HCT116 (cell line): Measurements from ENCODE around the gene KCNK16. TPM values are rescaled to one million over a fixed set of nuclear protein-coding genes. Genes with fewer than 3 reads are reported as not detected.

Source experiments
- ATAC-seq: fragments of 200-7000 bp; cut with Tn5 transposase; 2 replicates; pipeline ENCODE4 v1.9.1; 2020; ENCODE audit warnings: mild to moderate bottlenecking, moderate library complexity
- BruUV-seq: library from RNA; stranded (reverse); fragments of 400-500 nt; replicated peaks from 2 replicates; lab custom pipeline; 2021; lab: Mats Ljungman, UMichigan
- CTCF ChIA-PET: fragments of 300-600 bp; sonication (Branson Sonifier 250); formaldehyde crosslinking; loops from one replicate; lab custom pipeline; 2021; ENCODE audit warnings: antibody characterized with exemption; lab: Charles Lee
- POLR2A ChIA-PET: fragments of 300-600, 350-600 bp; sonication (Branson Sonifier 250); formaldehyde crosslinking; loops from one replicate; lab custom pipeline; 2021; ENCODE audit warnings: antibody characterized with exemption; lab: Charles Lee
- RAD21 ChIA-PET, 2 experiments: fragments of 300-600 bp; sonication (Branson Sonifier 250); formaldehyde crosslinking; loops; one replicate each; lab custom pipeline; 2023; ENCODE audit warnings: low total read pairs in 2 of 2; ENCODE audit not compliant: uncharacterized antibody in 2 of 2, unreplicated experiment in 2 of 2, low non-redundant PET in 1 of 2; lab: Charles Lee
- DNase-seq: peaks from one replicate; pipeline ENCODE4 v3.0.0-alpha.2; 2010; ENCODE audit warnings: low read depth, low spot score
- H2AFZ ChIP-seq: fragments of 200-600 bp; shearing (Covaris generic), sonication (generic); 2 replicates; pipeline ENCODE4 v1.6.1; 2017; ENCODE audit warnings: low read depth, mixed run types, mixed read lengths, antibody characterized with exemption, low read length; ENCODE audit not compliant: poor library complexity, severe bottlenecking
- H3K27ac ChIP-seq: 2 replicates; pipeline ENCODE4 v1.5.1; 2012; ENCODE audit warnings: low read depth, low read length
- H3K27me3 ChIP-seq: fragments of 200-600 bp; sonication (generic); 2 replicates; pipeline ENCODE4 v1.6.1; 2016; ENCODE audit warnings: mixed run types, low read length, mixed read lengths; ENCODE audit not compliant: insufficient read depth
- H3K36me3 ChIP-seq, 2 experiments: fragments of 200-500 bp in 1 of 2; fragments of 200-600 bp in 1 of 2; sonication (Bioruptor generic) in 1 of 2; sonication (generic) in 1 of 2; 2 replicates each; pipeline versions ENCODE4 v1.5.1 to v1.6.1; 2014 to 2016; ENCODE audit warnings: low read length in 2 of 2, inconsistent platforms in 1 of 2, mixed read lengths in 1 of 2, mixed run types in 1 of 2; ENCODE audit not compliant: insufficient read depth in 2 of 2, control insufficient read depth in 1 of 2
- H3K4me1 ChIP-seq, 2 experiments: fragments of 200-600 bp in 1 of 2; sonication (generic) in 1 of 2; 2 replicates each; pipeline versions ENCODE4 v1.5.1 to v1.6.1; 2012 to 2017; ENCODE audit warnings: low read length in 2 of 2, inconsistent platforms in 1 of 2, mild to moderate bottlenecking in 1 of 2, mixed read lengths in 1 of 2, mixed run types in 1 of 2, moderate library complexity in 1 of 2; ENCODE audit not compliant: insufficient read depth in 2 of 2, control insufficient read depth in 1 of 2
- H3K4me2 ChIP-seq: fragments of 200-600 bp; sonication (generic); 2 replicates; pipeline ENCODE4 v1.6.1; 2017; ENCODE audit warnings: mixed run types, low read length, mixed read lengths
- H3K4me3 ChIP-seq, 2 experiments: fragments of 200-600 bp in 1 of 2; sonication (generic) in 1 of 2; replicated peaks in 1 of 2; 2 replicates each; pipeline ENCODE4 v1.5.1; 2011 to 2016; ENCODE audit warnings: low read length in 2 of 2, control low read depth in 1 of 2, low read depth in 1 of 2, mild to moderate bottlenecking in 1 of 2, mixed read lengths in 1 of 2, mixed run types in 1 of 2
- H3K79me2 ChIP-seq: fragments of 200-600 bp; sonication (generic); 2 replicates; pipeline ENCODE4 v1.6.1; 2017; ENCODE audit warnings: mild to moderate bottlenecking, mixed run types, low read length, moderate library complexity, mixed read lengths; ENCODE audit not compliant: insufficient read depth
- H3K9ac ChIP-seq: fragments of 200-600 bp; sonication (generic); 2 replicates; pipeline ENCODE4 v1.6.1; 2016; ENCODE audit warnings: low read length, mixed read lengths
- H3K9me2 ChIP-seq: fragments of 200-600 bp; sonication (generic), shearing (Covaris generic); 2 replicates; pipeline ENCODE4 v1.6.1; 2017; ENCODE audit warnings: mixed run types, mild to moderate bottlenecking, moderate library complexity; ENCODE audit not compliant: insufficient read depth
- H3K9me3 ChIP-seq, 2 experiments: fragments of 200-500 bp in 1 of 2; fragments of 200-600 bp in 1 of 2; sonication (Bioruptor generic) in 1 of 2; sonication (generic) in 1 of 2; 2 replicates each; pipeline ENCODE4 v1.6.1; 2014 to 2017; ENCODE audit warnings: low read length in 2 of 2, mixed read lengths in 2 of 2, inconsistent platforms in 1 of 2, low read depth in 1 of 2, mild to moderate bottlenecking in 1 of 2, mixed run types in 1 of 2, moderate library complexity in 1 of 2; ENCODE audit not compliant: control insufficient read depth in 1 of 2, insufficient read depth in 1 of 2
- H4K20me1 ChIP-seq: fragments of 200-600 bp; sonication (generic), shearing (Covaris generic); 2 replicates; pipeline ENCODE4 v1.6.1; 2017; ENCODE audit warnings: mixed run types, mild to moderate bottlenecking, moderate library complexity; ENCODE audit not compliant: insufficient read depth
- EZH2 ChIP-seq: fragments of 200-600 bp; sonication (generic); IDR thresholded peaks from 2 replicates; pipeline ENCODE4 v1.6.1; 2017; ENCODE audit warnings: antibody characterized with exemption, mixed run types
- RAD21 ChIP-seq: IDR thresholded peaks from 2 replicates; pipeline ENCODE4 v1.6.1; 2012; ENCODE audit warnings: low read depth, mild to moderate bottlenecking
- intact Hi-C: fragments of 100-400 bp; cut with micrococcal nuclease; formaldehyde crosslinking; loops from 2 replicates; pipeline ENCODE4 v1.10.0; 2022
- total RNA-seq: library from RNA; stranded (reverse); gene quantifications from one replicate; pipeline ENCODE4 v1.2.1, GENCODE V29; 2021; ENCODE audit not compliant: unreplicated experiment
- TF ChIP-seq, protein P1 (sequence below): IDR thresholded peaks from 2 replicates; pipeline ENCODE4 v1.6.1; 2012
- TF ChIP-seq, protein P2 (sequence below), 3 experiments: fragments of 200-600 bp in 1 of 3; sonication (generic) in 1 of 3; IDR thresholded peaks in 2 of 3; conservative IDR thresholded peaks in 1 of 3; 2 replicates each; pipeline ENCODE4 v1.5.1; 2012 to 2017; ENCODE audit warnings: low read depth in 2 of 3, low read length in 2 of 3, antibody characterized with exemption in 1 of 3, borderline replicate concordance in 1 of 3, control low read depth in 1 of 3, mild to moderate bottlenecking in 1 of 3, mixed read lengths in 1 of 3, mixed run types in 1 of 3, moderate library complexity in 1 of 3; ENCODE audit not compliant: insufficient read depth in 1 of 3

The KCNK16 gene
- total RNA-seq, 1 experiment from 2014 or later, result not detected

DNA sequence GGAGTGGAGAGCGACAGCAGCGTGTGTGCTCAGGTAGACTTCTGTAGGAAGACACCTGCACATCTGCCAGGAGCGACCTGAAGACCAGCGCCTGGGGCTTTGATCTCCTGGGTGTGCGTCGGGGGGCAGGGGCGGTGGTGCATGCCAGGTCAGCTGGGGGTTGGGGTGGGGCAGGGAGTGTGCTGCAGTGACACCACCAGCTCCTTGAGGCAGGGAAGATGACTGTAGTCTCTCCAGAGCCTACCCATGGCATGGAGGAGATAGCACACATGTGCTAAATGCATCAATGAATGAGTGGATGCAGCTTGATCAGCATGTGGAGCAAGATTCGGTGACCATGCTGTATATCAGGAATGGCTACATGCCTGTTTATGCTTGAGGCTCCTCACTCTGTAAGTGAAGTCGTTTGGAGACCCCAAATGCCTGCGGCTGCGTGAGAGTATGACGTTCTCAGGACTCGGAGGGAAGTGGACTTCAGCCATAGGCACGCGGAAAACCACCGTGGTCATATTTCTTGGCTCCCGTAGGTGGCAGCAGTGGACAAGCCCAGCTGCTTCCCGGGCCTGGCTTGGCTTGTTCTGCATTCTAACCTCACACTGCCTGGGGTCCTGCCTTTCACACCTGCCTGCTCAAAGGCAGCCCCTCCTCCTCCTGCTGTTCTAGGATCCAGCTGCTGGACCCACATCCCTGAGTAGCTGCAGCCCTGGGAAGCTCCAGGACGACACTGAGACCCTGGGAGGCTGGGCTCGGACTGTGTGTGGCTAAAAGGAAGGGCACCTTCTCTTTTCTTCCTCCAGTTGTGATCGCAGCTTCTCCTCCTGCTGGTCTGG is 39.4 kb upstream of the KCNK16 start:
- H3K9me2 ChIP-seq, result no peaks in the 10 kb centered on the region
- no TSS peak for BruUV-seq
- H3K27ac ChIP-seq, result no peak overlapping the region
- H3K9ac ChIP-seq, result no peak overlapping the region
- peak; percentile 95 for ATAC-seq
- POLR2A ChIA-PET, result no interaction called here
- RAD21 ChIA-PET, result no interaction called here
- TF ChIP-seq, protein P1, sequence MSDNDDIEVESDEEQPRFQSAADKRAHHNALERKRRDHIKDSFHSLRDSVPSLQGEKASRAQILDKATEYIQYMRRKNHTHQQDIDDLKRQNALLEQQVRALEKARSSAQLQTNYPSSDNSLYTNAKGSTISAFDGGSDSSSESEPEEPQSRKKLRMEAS, result 0 out of 2 replicates have a peak, but pooled peaks have one; percentile 36
- peak; percentile 79 for TF ChIP-seq RAD21
- TF ChIP-seq, protein P2, sequence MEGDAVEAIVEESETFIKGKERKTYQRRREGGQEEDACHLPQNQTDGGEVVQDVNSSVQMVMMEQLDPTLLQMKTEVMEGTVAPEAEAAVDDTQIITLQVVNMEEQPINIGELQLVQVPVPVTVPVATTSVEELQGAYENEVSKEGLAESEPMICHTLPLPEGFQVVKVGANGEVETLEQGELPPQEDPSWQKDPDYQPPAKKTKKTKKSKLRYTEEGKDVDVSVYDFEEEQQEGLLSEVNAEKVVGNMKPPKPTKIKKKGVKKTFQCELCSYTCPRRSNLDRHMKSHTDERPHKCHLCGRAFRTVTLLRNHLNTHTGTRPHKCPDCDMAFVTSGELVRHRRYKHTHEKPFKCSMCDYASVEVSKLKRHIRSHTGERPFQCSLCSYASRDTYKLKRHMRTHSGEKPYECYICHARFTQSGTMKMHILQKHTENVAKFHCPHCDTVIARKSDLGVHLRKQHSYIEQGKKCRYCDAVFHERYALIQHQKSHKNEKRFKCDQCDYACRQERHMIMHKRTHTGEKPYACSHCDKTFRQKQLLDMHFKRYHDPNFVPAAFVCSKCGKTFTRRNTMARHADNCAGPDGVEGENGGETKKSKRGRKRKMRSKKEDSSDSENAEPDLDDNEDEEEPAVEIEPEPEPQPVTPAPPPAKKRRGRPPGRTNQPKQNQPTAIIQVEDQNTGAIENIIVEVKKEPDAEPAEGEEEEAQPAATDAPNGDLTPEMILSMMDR (IDR thresholded peaks at IDR 0.05 in 2 of 3, conservative IDR thresholded peaks at IDR 0.05 in 1 of 3; ENCODE audit: borderline replicate concordance in 1 of 3, insufficient read depth in 1 of 3, low read depth in 2 of 3, low read length in 2 of 3), result peak; percentile 39 to 80 (median 71); a peak in 5 of 6 replicates
- no peak for TF ChIP-seq EZH2
- H3K4me3 ChIP-seq, result no peak overlapping the region
- no peaks in the 10 kb centered on the region for H3K79me2 ChIP-seq
- H3K9me3 ChIP-seq, result no peaks in the 10 kb centered on the region
- no peaks in the 10 kb centered on the region for H3K36me3 ChIP-seq
- H3K27me3 ChIP-seq, result no peaks in the 10 kb centered on the region
- H4K20me1 ChIP-seq, result no peaks in the 10 kb centered on the region
- CTCF ChIA-PET, result interaction anchor here (0.8 to 1.6 kb wide), 4 partner anchors 9 to 531 kb away, joined by 3 to 6 read pairs (median 4); no protein-coding TSS in a partner anchor
- peak overlapping the region; percentile 82 for H2AFZ ChIP-seq
- peak; percentile 48 for DNase-seq
- intact Hi-C loops, result loop anchor here (1.0 to 5.0 kb wide), 2 partner anchors 530 to 945 kb away; no protein-coding TSS in a partner anchor
- H3K4me1 ChIP-seq, result peaks cover 0 to 15% of the 10 kb centered on the region in 2 experiments; a peak in 2 of 4 replicates
- H3K4me2 ChIP-seq, result peak overlapping the region; percentile 64
